Measurements from ENCODE around the gene FBXL13. TPM values are rescaled to one million over a fixed set of nuclear protein-coding genes. Genes with fewer than 3 reads are reported as not detected.

Gene FBXL13
- total and polyA plus RNA-seq, 10 of the 15 experiments (the other 5 are each of a cell fraction or from before 2014, with no cell fraction given), result 0.08 to 0.95 (median 0.28) TPM; not detected in 2

GRCh38 chr7:102988631-102989560, 85.7 kb downstream of the FBXL13 start:
- no peak overlapping the region for H3K27ac ChIP-seq (ENCODE audit: control insufficient read depth, insufficient read depth)
- ChIA-PET RAD21 (ENCODE audit: unreplicated experiment) (no interaction called here), POLR2A (no interaction called here), SMC1A (ENCODE audit: uncharacterized antibody, unreplicated experiment) (no interaction called here), CTCF (no interaction called here)
- no peaks in the 10 kb centered on the region for H3K4me1 ChIP-seq (ENCODE audit: control insufficient read depth, insufficient read depth, low read length)
- no peaks in the 10 kb centered on the region for H4K20me1 ChIP-seq (ENCODE audit: control insufficient read depth, insufficient read depth)
- ATAC-seq, result no peak
- no peaks in the 10 kb centered on the region for H3K9me3 ChIP-seq (replicated peaks; ENCODE audit: control insufficient read depth, insufficient read depth, low read length)
- no peaks in the 10 kb centered on the region for H3K36me3 ChIP-seq (ENCODE audit: control insufficient read depth in 2 of 2, insufficient read depth in 2 of 2, low read length in 1 of 2)
- no peaks in the 10 kb centered on the region for H3K79me2 ChIP-seq (ENCODE audit: control insufficient read depth, insufficient read depth, low read length)
- BruUV-seq (replicated peaks), result no TSS peak
- no peak for DNase-seq (ENCODE audit: low read depth, low spot score)
- intact Hi-C loops (cut with micrococcal nuclease; ENCODE audit: unreplicated experiment) (no loop called here), in situ Hi-C loops (cut with MboI) (no loop called here)
- H3K4me3 ChIP-seq, result no peak overlapping the region
- WGBS (ENCODE audit: insufficient coverage, insufficient replicate concordance, low lambda C conversion rate, missing lambda C conversion rate), result 43% methylated on average over 6 of the region's 6 CpGs
- peaks cover 0 to 3% of the 10 kb centered on the region in 2 experiments; a peak in 2 of 4 replicates for H3K27me3 ChIP-seq (replicated peaks in 1 of 2; ENCODE audit: control insufficient read depth in 2 of 2, insufficient read depth in 2 of 2, low read length in 1 of 2)
- H2AFZ ChIP-seq (ENCODE audit: control insufficient read depth, low read depth, low read length), result no peak overlapping the region
- no peak for FAIRE-seq
- no peak for TF ChIP-seq DPF2 (IDR thresholded peaks at IDR 0.05)
- no peak for TF ChIP-seq KDM1A (IDR thresholded peaks at IDR 0.05; ENCODE audit: borderline replicate concordance)
- no peak overlapping the region for H3K4me2 ChIP-seq (ENCODE audit: control insufficient read depth, insufficient read depth)
- H3K9ac ChIP-seq (ENCODE audit: control insufficient read depth, insufficient read depth, low read length), result no peak overlapping the region

GRCh38 chr7:102988088-102988487, 86.5 kb downstream of the FBXL13 start:
- no peak for TF ChIP-seq MYC (IDR thresholded peaks at IDR 0.05; ENCODE audit: insufficient read depth, insufficient read length, insufficient replicate concordance, low read length, severe bottlenecking)
- no peak for TF ChIP-seq ETV6 (conservative IDR thresholded peaks at IDR 0.05 in 1 of 2, IDR thresholded peaks at IDR 0.05 in 1 of 2; ENCODE audit: borderline replicate concordance in 1 of 2, low read depth in 1 of 2)
- TF ChIP-seq DPF2 (IDR thresholded peaks at IDR 0.05), result no peak
- no peak for TF ChIP-seq ZNF24 (IDR thresholded peaks at IDR 0.05)
- no peak for TF ChIP-seq RBBP5 (conservative IDR thresholded peaks at IDR 0.05)
- TF ChIP-seq ZSCAN29 (IDR thresholded peaks at IDR 0.05), result no peak
- no peak for TF ChIP-seq PBX3 (IDR thresholded peaks at IDR 0.05; ENCODE audit: insufficient replicate concordance, low read depth, low read length)
- no peak for TF ChIP-seq MAX (IDR thresholded peaks at IDR 0.05; ENCODE audit: low read depth, low read length)
- TF ChIP-seq WRNIP1 (IDR thresholded peaks at IDR 0.05; ENCODE audit: borderline replicate concordance, low read depth, low read length), result no peak
- TF ChIP-seq RCOR1 (conservative IDR thresholded peaks at IDR 0.05; ENCODE audit: low read depth, low read length), result no peak
- TF ChIP-seq NFYA (IDR thresholded peaks at IDR 0.05; ENCODE audit: borderline replicate concordance, low read depth, low read length), result no peak
- TF ChIP-seq CHD2 (IDR thresholded peaks at IDR 0.05; ENCODE audit: borderline replicate concordance, low read depth, low read length), result no peak
- Histone ChIP-seq H3K9ac (ENCODE audit: control insufficient read depth, insufficient read depth, low read length) (no peak overlapping the region), H3K27ac (ENCODE audit: control insufficient read depth, insufficient read depth) (no peak overlapping the region), H2AFZ (ENCODE audit: control insufficient read depth, low read depth, low read length) (no peak overlapping the region), H4K20me1 (ENCODE audit: control insufficient read depth, insufficient read depth) (no peaks in the 10 kb centered on the region), H3K27me3 (replicated peaks in 1 of 2; ENCODE audit: control insufficient read depth in 2 of 2, insufficient read depth in 2 of 2, low read length in 1 of 2) (peaks cover 0 to 3% of the 10 kb centered on the region in 2 experiments; a peak in 2 of 4 replicates), H3K4me2 (ENCODE audit: control insufficient read depth, insufficient read depth) (no peak overlapping the region), H3K79me2 (ENCODE audit: control insufficient read depth, insufficient read depth, low read length) (no peaks in the 10 kb centered on the region), H3K36me3 (ENCODE audit: control insufficient read depth in 2 of 2, insufficient read depth in 2 of 2, low read length in 1 of 2) (no peaks in the 10 kb centered on the region), H3K4me1 (ENCODE audit: control insufficient read depth, insufficient read depth, low read length) (no peaks in the 10 kb centered on the region), H3K9me3 (replicated peaks; ENCODE audit: control insufficient read depth, insufficient read depth, low read length) (no peaks in the 10 kb centered on the region), H3K4me3 (no peak overlapping the region)
- in situ Hi-C loops (cut with MboI) (no loop called here), intact Hi-C loops (cut with micrococcal nuclease; ENCODE audit: unreplicated experiment) (no loop called here)
- 50% methylated on average over 2 of the region's 2 CpGs for WGBS (ENCODE audit: insufficient coverage, insufficient replicate concordance, low lambda C conversion rate, missing lambda C conversion rate)
- BruUV-seq (replicated peaks), result no TSS peak
- ChIA-PET CTCF (no interaction called here), SMC1A (ENCODE audit: uncharacterized antibody, unreplicated experiment) (no interaction called here), RAD21 (ENCODE audit: unreplicated experiment) (no interaction called here), POLR2A (no interaction called here)
- no peak for ATAC-seq
- FAIRE-seq, result no peak
- DNase-seq (ENCODE audit: low read depth, low spot score), result no peak

All from GM12878 (cell line).